ENCODE results near the gene SCN7A.
"Not testable (repeated sequence)": the region's sequence is repeated elsewhere in the genome, so short reads cannot be mapped to it uniquely, and the experiment has no call there.

The SCN7A gene

GRCh38 chr2:166360426-166360825 is 133.6 kb downstream of the SCN7A start:
- in situ Hi-C loops (cut with HindIII; ENCODE audit: low pct_unique_long_range_greater_than_20kb, low sequenced_read_pairs) = no loop called here
- TF ChIP-seq JUND (IDR thresholded peaks at IDR 0.05; ENCODE audit: low read depth) = no peak

GRCh38 chr2:166357950-166358321 is 136.1 kb downstream of the SCN7A start:
- in situ Hi-C loops (cut with HindIII; ENCODE audit: low pct_unique_long_range_greater_than_20kb, low sequenced_read_pairs); DNase-seq (ENCODE audit: low read depth in 1 of 2, low spot score in 1 of 2): not testable (repeated sequence)

More at GRCh38 chr2:166360426-166360825, 133.6 kb downstream of the SCN7A start:
- DNase-seq (ENCODE audit: low read depth in 1 of 2, low spot score in 1 of 2) = no peak

GRCh38 chr2:166357068-166357949 is 136.7 kb downstream of the SCN7A start:
- in situ Hi-C loops (cut with HindIII; ENCODE audit: low pct_unique_long_range_greater_than_20kb, low sequenced_read_pairs) = no loop called here
- DNase-seq (ENCODE audit: low read depth in 1 of 2, low spot score in 1 of 2) = no peak
- TF ChIP-seq JUND (IDR thresholded peaks at IDR 0.05; ENCODE audit: low read depth) = no peak

Measured in T47D (cell line).